Fibroblast of lung (primary cell): Measurements from ENCODE around the gene PPP5C. TPM values are rescaled to one million over a fixed set of nuclear protein-coding genes. Genes with fewer than 3 reads are reported as not detected.

Source experiments
- DNase-seq, 2 donors: peaks; one replicate each; pipeline versions ENCODE4 v3.0.0 to v3.0.0-alpha.2; 2010; ENCODE audit warnings: low read depth in 2 of 2
- H2AFZ ChIP-seq: 2 replicates; pipeline ENCODE4 v1.5.1; 2012; ENCODE audit warnings: low read length, control low read depth, inconsistent platforms
- H3K27ac ChIP-seq: 2 replicates; pipeline ENCODE4 v1.5.1; 2011; ENCODE audit warnings: low read length, control low read depth; ENCODE audit not compliant: insufficient read depth
- H3K27me3 ChIP-seq: 2 replicates; pipeline ENCODE4 v1.5.1; 2011; ENCODE audit warnings: mild to moderate bottlenecking, low read length; ENCODE audit not compliant: control insufficient read depth, insufficient read depth
- H3K36me3 ChIP-seq: 2 replicates; pipeline ENCODE4 v1.5.1; 2011; ENCODE audit warnings: low read length; ENCODE audit not compliant: control insufficient read depth, insufficient read depth
- H3K4me1 ChIP-seq: 2 replicates; pipeline ENCODE4 v1.5.1; 2011; ENCODE audit warnings: low read length; ENCODE audit not compliant: control insufficient read depth, insufficient read depth; ENCODE audit errors: extremely low read depth
- H3K4me2 ChIP-seq: 2 replicates; pipeline ENCODE4 v1.5.1; 2011; ENCODE audit warnings: low read length, control low read depth; ENCODE audit not compliant: insufficient read depth; ENCODE audit errors: extremely low read depth
- H3K4me3 ChIP-seq, 4 experiments: fragments of 200-600 bp in 1 of 4; sonication (generic) in 1 of 4; replicated peaks in 1 of 4; 2 replicates each; pipeline ENCODE4 v1.5.1; 2011 to 2016; ENCODE audit warnings: low read length in 4 of 4, low read depth in 3 of 4, mild to moderate bottlenecking in 3 of 4, control low read depth in 2 of 4, inconsistent platforms in 1 of 4, mixed read lengths in 1 of 4; ENCODE audit not compliant: insufficient read depth in 1 of 4; ENCODE audit errors: control extremely low read depth in 1 of 4
- H3K79me2 ChIP-seq: 2 replicates; pipeline ENCODE4 v1.5.1; 2012; ENCODE audit warnings: mild to moderate bottlenecking, low read length, inconsistent platforms; ENCODE audit not compliant: control insufficient read depth, insufficient read depth
- H3K9ac ChIP-seq: 2 replicates; pipeline ENCODE4 v1.5.1; 2011; ENCODE audit warnings: mild to moderate bottlenecking, low read length, control low read depth; ENCODE audit not compliant: insufficient read depth
- H3K9me3 ChIP-seq: 2 replicates; pipeline ENCODE4 v1.5.1; 2012; ENCODE audit warnings: low read depth, low read length; ENCODE audit not compliant: control insufficient read depth, insufficient read depth
- H4K20me1 ChIP-seq: 2 replicates; pipeline ENCODE4 v1.5.1; 2011; ENCODE audit warnings: low read length; ENCODE audit not compliant: control insufficient read depth, insufficient read depth; ENCODE audit errors: extremely low read depth
- EZH2 ChIP-seq: IDR thresholded peaks from 2 replicates; pipeline ENCODE4 v1.5.1; 2012; ENCODE audit warnings: low read length, control low read depth, mild to moderate bottlenecking; ENCODE audit errors: missing control alignments
- polyA plus RNA-seq, 2 donors: library from polyadenylated mRNA; depleted of rRNA in 1 of 2; stranded (reverse) in 1 of 2; unstranded in 1 of 2; fragments of >200 nt; gene quantifications; 2 replicates each; pipeline ENCODE4 v1.2.1, GENCODE V29; 2011 to 2012; ENCODE audit warnings: missing spikeins in 1 of 2
- total RNA-seq: library from RNA; depleted of rRNA; stranded (reverse); fragments of >200 nt; gene quantifications from 2 replicates; pipeline ENCODE4 v1.2.1, GENCODE V29; 2014
- TF ChIP-seq, protein P1 (sequence below), 2 donors: IDR thresholded peaks in 1 of 2; conservative IDR thresholded peaks in 1 of 2; 1 replicate in 1 of 2; 2 replicates in 1 of 2; pipeline ENCODE4 v1.5.1; 2011 to 2012; ENCODE audit warnings: low read length in 2 of 2, control low read depth in 1 of 2, inconsistent platforms in 1 of 2, low read depth in 1 of 2, mild to moderate bottlenecking in 1 of 2

PPP5C gene
- total and polyA plus RNA-seq, 2 donors (not counting 1 experiment from before 2014, with no cell fraction given) = 46.9 to 94.1 TPM

DNA sequence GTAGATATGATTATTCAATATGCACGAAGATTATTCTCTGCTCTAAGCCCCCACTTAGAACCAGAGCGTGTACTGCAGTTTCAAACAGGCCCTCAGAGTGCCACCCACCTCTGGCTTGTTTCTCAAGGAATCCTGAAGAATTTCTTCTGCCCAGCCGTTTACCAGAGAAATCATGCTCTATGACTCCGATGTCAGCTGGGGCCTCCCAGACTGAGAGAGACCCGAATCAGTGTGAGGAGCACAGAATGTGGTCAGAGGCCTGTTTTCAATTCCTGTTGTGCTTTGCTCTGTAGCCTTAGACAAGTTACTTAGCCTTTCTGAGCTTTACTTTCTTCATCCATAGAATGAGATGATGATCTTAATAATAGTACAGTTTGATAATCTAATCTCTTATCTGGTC lies 76.3 kb downstream of the PPP5C start:
- Histone ChIP-seq H3K4me1 (peaks cover 3% of the 10 kb centered on the region), H3K9ac (no peak overlapping the region), H4K20me1 (no peaks in the 10 kb centered on the region), H3K27me3 (no peaks in the 10 kb centered on the region), H3K36me3 (no peaks in the 10 kb centered on the region), H3K27ac (no peak overlapping the region), H3K79me2 (no peaks in the 10 kb centered on the region), H3K4me3 (no peak overlapping the region), H2AFZ (no peak overlapping the region), H3K4me2 (no peak overlapping the region), H3K9me3 (no peaks in the 10 kb centered on the region)
- DNase-seq = no peak
- no peak for TF ChIP-seq EZH2
- TF ChIP-seq, protein P1, sequence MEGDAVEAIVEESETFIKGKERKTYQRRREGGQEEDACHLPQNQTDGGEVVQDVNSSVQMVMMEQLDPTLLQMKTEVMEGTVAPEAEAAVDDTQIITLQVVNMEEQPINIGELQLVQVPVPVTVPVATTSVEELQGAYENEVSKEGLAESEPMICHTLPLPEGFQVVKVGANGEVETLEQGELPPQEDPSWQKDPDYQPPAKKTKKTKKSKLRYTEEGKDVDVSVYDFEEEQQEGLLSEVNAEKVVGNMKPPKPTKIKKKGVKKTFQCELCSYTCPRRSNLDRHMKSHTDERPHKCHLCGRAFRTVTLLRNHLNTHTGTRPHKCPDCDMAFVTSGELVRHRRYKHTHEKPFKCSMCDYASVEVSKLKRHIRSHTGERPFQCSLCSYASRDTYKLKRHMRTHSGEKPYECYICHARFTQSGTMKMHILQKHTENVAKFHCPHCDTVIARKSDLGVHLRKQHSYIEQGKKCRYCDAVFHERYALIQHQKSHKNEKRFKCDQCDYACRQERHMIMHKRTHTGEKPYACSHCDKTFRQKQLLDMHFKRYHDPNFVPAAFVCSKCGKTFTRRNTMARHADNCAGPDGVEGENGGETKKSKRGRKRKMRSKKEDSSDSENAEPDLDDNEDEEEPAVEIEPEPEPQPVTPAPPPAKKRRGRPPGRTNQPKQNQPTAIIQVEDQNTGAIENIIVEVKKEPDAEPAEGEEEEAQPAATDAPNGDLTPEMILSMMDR (conservative IDR thresholded peaks at IDR 0.05 in 1 of 2, IDR thresholded peaks at IDR 0.05 in 1 of 2; ENCODE audit: low read depth in 1 of 2, low read length in 2 of 2) = no peak

DNA sequence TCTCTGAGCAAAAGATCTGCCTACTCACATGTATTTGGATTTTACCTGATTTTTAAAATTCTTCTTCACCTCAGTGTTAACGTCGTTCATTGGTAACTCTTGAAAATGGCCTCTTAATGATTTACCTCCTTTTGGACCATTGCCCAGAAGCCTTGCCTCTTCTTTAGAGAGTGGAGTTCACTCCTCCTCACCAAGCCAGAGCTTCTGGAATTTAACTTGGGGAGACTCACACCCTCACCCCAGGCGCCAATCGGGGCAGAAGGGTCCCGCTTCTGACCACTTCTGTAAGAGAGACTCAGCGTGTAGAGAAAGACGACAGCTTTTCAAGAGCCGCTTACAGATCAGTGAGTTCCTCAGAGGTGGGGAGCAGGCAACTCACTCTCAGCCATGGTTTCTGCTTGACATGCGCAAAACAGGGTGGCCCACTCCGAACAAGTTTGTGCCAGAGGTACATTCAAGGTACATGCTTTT lies 79.2 kb downstream of the PPP5C start:
- Histone ChIP-seq H3K27ac (no peak overlapping the region), H3K4me3 (peak overlapping the region; percentile 59 to 66 (median 60)), H3K4me1 (peaks cover 3% of the 10 kb centered on the region), H3K9me3 (no peaks in the 10 kb centered on the region), H3K4me2 (peak overlapping the region; percentile 98), H3K36me3 (no peaks in the 10 kb centered on the region), H4K20me1 (no peaks in the 10 kb centered on the region), H3K27me3 (no peaks in the 10 kb centered on the region), H2AFZ (peak overlapping the region; percentile 95), H3K79me2 (no peaks in the 10 kb centered on the region), H3K9ac (no peak overlapping the region)
- TF ChIP-seq, protein P1 (conservative IDR thresholded peaks at IDR 0.05 in 1 of 2, IDR thresholded peaks at IDR 0.05 in 1 of 2; ENCODE audit: low read depth in 1 of 2, low read length in 2 of 2) = no peak
- no peak for TF ChIP-seq EZH2
- DNase-seq = peak; percentile 43 to 47

DNA sequence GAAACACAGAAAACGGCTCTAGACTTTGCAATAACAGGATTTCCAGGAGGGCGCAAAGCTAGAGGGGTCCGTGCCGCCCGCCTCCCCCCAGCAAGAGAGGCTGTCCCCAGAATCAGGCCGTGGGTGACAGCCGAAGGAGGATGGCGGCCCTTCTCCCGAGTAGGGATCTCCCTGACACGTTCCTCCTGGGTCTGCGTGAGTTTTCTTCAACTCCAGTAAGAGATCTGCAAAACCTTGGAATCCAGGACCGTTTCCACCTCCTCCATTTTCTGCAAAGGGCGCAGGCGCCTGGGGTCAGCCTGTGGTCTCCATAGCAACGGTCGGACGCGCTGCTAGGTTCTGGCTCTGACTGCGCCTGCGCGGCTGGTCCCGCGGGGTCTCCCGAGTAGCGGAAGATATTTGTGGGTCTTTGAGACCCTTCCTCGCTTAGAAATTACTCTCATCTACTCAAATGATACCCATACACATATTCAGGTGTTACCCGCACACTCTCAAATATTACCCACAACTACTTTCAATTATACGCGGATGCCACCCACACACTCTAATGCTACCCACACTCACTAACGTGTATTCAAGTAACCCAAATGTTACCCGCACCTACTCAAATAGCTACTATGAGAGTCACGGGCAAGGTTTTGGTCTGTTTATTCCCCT lies 79.7 kb downstream of the PPP5C start:
- Histone ChIP-seq H3K36me3 (no peaks in the 10 kb centered on the region), H3K27me3 (no peaks in the 10 kb centered on the region), H3K27ac (no peak overlapping the region), H2AFZ (peak overlapping the region; percentile 95), H4K20me1 (no peaks in the 10 kb centered on the region), H3K4me1 (peaks cover 3% of the 10 kb centered on the region), H3K9me3 (no peaks in the 10 kb centered on the region), H3K79me2 (no peaks in the 10 kb centered on the region), H3K4me2 (peak overlapping the region; percentile 98), H3K4me3 (peak overlapping the region; percentile 59 to 66 (median 60)), H3K9ac (peak overlapping the region; percentile 55)
- peak; percentile 68 to 84 for DNase-seq
- TF ChIP-seq, protein P1 (conservative IDR thresholded peaks at IDR 0.05 in 1 of 2, IDR thresholded peaks at IDR 0.05 in 1 of 2; ENCODE audit: low read depth in 1 of 2, low read length in 2 of 2) = no peak
- no peak for TF ChIP-seq EZH2
